Astrocyte of the cerebellum (primary cell): ENCODE results near the gene KLK5.

ENCODE experiments used
- DNase-seq: peaks from one replicate; pipeline ENCODE4 v3.0.0-alpha.2; 2011; ENCODE audit warnings: low read depth
- H3K4me3 ChIP-seq: 2 replicates; pipeline ENCODE4 v1.5.1; 2011; ENCODE audit warnings: mild to moderate bottlenecking, low read depth, low read length, moderate library complexity
- in situ Hi-C: cut with HindIII; loops from 2 replicates; pipeline ENCODE4 v1.10.0; 2017; ENCODE audit warnings: low sequenced_read_pairs
- TF ChIP-seq, protein P1 (sequence below): IDR thresholded peaks from 2 replicates; pipeline ENCODE4 v1.5.1; 2012; ENCODE audit warnings: low read length, low read depth, moderate library complexity, mild to moderate bottlenecking; ENCODE audit errors: missing control alignments

KLK5 gene

DNA sequence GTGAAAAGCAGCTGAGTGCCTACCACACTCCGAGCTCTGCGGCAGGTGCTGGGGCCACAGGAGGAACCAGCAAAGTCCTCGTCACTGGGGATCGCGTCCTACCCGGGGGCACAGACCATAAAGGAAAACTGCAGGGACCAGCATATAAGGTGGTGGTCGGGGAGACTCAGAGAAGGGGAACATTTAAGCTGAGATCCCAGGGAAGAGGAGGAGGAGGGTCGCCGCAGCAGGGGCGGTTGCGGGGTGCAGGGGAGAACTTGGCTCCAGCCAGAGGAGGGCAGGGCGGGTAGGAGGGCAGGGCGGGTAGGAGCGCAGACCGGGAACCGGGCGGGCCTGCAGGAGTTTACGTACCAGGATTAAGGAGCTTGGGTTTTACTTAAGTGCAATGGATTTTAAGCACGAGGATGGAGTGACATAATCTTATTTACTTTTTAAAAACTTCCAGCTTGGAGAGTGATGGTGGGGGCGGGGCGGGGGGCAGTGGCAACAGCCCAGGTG is 40.7 kb downstream of the KLK5 start:
- TF ChIP-seq, protein P1, sequence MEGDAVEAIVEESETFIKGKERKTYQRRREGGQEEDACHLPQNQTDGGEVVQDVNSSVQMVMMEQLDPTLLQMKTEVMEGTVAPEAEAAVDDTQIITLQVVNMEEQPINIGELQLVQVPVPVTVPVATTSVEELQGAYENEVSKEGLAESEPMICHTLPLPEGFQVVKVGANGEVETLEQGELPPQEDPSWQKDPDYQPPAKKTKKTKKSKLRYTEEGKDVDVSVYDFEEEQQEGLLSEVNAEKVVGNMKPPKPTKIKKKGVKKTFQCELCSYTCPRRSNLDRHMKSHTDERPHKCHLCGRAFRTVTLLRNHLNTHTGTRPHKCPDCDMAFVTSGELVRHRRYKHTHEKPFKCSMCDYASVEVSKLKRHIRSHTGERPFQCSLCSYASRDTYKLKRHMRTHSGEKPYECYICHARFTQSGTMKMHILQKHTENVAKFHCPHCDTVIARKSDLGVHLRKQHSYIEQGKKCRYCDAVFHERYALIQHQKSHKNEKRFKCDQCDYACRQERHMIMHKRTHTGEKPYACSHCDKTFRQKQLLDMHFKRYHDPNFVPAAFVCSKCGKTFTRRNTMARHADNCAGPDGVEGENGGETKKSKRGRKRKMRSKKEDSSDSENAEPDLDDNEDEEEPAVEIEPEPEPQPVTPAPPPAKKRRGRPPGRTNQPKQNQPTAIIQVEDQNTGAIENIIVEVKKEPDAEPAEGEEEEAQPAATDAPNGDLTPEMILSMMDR = no peak
- no peak for DNase-seq
- in situ Hi-C loops = no loop called here
- no peak overlapping the region for H3K4me3 ChIP-seq

DNA sequence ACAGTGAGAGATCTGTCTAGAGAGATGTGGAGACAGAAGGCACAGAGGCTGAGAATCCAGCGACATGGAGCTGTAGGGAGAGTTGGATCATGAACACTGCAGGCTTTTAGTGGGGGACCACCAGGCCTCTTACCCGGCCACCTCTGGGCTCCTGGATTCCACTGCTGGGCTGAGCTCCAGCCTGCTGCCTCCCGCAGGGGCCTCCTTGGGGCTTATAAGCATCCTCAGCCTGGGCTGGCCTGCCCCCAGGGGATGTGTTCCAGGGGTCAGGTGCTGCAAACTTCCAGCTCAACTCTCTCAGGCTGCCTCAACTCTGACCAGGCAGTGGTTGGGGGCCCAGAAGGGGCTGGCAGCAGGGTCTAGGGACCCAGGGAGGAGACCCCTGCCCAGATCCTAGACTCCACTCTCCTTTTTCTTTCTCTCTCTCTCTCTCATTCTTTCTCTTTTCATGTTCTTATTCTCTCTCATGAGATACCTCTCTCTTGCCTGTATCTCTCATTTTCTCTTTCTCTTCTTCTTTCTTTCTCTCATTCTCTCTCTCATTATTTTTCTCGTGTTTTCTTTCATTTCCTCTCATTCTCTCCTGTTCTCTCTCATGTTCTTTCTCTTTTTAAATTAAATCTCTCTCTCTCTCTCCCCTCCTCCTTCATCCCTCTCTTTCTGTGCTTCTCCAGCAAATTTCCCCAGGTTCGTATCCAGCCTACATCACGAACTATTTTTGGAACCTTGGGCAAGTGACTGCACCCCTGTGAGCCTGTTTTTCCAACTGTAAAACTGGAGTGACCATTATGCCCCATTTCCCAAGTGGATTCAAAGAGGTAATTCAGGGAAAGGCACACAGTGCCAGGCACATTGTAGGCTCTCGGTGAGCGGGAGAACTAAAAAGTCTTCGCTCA is 41.4 kb downstream of the KLK5 start, which contains the start of gene KLK4:
TSS of gene KLK4 (minus strand) at position 190 of the 896 bp plus-strand sequence. CDS start 657 bp downstream, outside the sequence.
- no peak for DNase-seq
- H3K4me3 ChIP-seq = no peak within 1 kb of the TSS
- TF ChIP-seq, protein P1 = no peak
- in situ Hi-C loops = no loop called here

DNA sequence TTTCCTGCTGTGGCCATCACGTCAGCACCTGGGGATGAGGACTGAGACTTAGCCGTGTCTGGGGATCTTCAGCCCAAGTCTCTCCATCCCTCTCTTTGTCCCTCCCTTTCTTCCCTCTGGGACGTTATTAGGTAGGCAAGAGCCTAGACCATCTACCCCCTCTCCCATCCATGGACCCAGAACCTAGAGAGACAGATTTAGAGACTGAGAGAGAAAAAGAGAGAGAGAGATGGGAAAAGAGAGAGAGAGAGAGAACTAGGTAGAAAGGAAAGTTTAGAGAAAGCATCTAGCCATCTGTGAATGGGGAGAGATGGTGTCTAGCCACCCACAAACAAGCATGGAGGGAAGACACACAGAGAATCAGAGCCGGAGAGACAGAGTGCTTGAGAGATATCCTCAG is 42.1 kb downstream of the KLK5 start:
- TF ChIP-seq, protein P1 = no peak
- H3K4me3 ChIP-seq = no peak overlapping the region
- DNase-seq = no peak
- in situ Hi-C loops = no loop called here

DNA sequence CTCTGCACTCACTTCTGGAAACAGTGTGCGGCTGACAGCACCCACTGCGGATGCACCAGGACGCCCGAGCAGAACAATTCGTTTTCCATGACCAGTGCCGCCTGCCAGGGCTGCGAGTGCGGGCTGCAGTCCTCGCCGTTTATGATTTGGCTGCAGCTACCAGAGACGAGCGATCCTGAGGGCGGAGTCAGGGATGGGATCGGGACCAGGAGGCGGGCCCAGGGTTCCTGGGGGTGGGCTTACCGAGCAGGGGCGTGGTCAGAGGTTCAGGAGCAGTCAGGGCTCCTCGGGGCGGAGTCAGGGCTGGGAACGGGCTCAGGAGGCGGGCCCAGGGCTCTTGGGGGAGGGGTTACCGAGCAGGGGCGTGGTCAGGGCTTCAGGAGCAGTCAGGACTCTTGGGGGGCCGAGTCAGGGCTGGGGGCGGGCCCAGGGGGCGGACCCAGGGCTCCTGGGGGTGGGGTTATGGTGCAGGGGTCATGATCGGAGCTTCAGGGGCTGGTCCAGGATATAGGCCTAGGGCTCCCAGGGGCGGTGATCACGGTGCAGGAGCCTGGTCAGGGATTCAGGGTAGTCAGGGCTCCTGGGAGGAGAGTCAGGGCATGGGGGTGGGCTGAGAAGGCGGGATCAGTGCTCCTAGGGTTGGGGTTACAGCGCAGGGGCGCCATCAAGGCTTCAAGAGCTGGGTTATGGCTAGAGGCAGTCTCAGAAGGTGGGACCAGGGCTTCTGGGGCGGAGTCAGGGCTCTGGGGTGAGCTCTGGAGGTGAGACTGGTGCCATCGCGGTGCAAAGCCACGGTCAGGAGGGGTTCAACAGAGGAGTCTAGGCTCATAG is 43.4 kb downstream of the KLK5 start:
- TF ChIP-seq, protein P1 = no peak
- in situ Hi-C loops = no loop called here
- H3K4me3 ChIP-seq = no peak overlapping the region
- no peak for DNase-seq

DNA sequence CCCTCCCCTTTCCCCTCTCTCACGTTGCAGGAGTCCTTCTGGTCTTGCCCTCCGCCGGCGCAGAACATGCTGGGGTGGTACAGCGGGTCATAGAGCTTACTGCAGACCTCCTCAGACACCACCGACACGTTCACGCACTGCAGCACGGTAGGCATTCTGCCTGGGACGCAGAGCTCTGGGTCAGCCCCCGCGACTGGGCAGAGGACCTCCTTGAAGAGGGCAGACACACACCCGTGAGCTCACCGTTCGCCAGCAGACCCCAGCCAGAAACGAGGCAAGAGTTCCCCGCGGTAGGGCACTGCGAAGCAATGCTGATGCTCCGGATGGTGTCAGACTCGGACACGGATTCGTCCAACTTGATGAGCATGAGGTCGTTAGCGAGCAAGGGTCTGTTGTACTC is 44.5 kb downstream of the KLK5 start:
- no peak for DNase-seq
- no peak overlapping the region for H3K4me3 ChIP-seq
- in situ Hi-C loops = no loop called here
- TF ChIP-seq, protein P1 = no peak

DNA sequence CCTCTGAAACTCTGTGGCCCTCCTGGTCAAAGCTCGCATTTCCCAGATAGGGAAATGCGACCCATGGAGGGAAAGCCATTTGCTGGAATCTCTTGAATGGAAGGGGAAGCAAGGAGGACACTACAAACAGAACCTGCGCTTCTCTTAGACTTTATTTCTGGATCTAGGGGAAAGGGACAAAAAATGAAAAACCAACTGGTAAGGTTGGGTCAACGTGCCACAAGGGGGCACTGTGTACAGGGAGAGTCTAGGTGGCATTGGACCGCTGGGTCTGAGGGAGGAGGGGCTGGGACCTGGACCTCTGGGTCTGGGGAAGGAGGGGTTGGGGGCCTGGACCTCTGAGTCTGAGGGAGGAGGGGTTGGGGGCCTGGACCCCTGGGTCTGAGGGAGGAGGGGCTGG is 46.6 kb downstream of the KLK5 start:
- in situ Hi-C loops = no loop called here
- H3K4me3 ChIP-seq = no peak overlapping the region
- TF ChIP-seq, protein P1 = peak; percentile 31
- DNase-seq = no peak
